ENCODE measurements around the gene GSK3B.
"Not testable (repeated sequence)": the region's sequence is repeated elsewhere in the genome, so short reads cannot be mapped to it uniquely, and the experiment has no call there.

The GSK3B gene

DNA sequence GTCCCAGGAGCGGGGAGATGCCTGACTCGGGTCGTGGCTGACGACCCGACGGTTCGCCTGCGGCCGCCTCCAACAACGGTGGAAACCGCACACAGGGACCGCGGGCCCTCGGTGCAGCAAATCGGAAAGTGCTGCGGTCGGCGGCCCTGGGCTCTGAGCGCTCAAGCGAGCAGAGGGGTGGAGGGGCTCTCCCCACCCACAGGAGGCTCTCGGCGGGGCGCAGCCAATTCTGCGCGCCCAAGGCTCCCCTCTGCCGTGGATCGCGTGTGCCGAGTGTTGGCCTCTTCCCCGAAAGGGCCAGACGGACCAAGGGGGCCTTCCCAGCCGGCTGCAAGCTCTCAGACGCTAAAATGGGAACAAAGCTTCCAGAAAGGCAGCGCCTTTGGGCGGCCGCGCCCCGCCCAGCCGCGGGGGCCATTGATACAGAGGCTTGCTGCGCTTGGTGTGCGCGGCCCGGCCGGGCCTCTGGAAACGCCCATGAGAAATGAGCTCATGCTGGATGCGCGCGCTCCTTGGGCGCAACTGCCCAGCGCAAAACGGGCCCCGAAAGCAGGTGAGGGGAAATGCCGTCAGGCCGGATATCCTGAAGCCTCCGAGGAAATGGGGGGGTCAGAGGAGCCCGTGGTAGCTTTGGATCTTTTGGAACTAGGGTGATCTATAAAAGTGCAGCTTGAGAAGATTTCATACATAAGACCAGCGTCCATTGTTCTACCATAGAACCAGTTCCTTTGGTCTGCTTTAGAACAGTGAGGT is 1.2 kb upstream of the GSK3B start:
- peak; percentile 95 for DNase-seq

DNA sequence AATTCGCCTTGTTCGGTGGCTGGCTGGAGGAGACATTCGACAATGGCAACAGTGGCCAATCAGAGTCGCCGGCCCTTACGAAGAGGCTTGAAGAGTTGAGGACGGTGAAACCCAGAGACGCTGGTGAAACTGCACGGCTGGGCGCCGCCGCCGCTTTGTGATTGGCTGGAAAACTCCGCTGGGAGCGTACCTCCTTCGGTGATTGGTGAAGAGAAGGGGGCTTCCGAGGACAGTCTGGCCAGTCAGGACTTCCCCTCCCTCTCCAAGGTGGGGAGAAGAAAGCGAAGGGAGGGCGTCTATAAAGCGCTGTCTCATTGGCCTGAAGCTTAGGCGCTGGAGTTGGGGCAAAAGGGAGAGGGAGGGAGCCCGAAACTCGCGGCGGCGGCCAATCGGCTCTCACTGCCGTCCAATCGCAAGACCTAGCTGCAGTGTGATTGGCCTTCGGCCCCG is 554 bp upstream of the GSK3B start:
- DNase-seq = peak; percentile 99

DNA sequence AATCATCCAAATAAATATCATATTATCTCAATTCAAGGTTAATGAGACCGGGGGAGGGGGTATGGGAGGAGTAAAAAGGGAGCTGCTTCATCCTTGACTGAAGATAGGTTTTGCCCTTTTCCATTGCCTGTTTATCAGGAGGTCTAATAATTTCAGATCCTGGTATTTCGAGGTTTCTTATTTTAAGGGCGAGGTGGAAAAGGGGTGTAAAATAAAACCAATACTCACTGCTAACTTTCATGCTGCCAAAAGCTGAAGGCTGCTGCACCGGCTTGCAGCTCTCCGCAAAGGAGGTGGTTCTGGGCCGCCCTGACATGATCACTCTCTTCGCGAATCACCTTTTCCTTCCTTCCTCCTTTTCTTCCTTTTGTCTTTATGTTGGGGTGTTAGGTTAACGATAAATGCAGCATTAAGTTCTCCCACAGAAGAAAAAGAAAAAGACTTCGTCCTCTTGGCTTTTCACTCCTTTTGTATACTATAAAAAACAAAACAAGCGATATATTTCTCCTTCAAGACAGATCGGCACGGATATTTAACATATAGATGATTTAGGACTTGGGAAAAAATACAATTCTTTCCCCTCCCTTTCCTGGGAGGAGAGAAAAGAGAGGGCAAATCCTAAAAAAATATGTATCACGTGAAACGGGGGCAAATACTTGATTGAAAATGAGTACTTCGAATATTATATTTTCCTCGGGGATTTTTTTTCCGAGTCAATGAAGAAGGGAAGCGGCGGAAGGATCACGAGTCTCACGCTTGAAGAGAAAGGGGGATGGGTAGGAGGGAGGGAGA is 932 bp downstream of the GSK3B start:
- peak; percentile 22 for DNase-seq

DNA sequence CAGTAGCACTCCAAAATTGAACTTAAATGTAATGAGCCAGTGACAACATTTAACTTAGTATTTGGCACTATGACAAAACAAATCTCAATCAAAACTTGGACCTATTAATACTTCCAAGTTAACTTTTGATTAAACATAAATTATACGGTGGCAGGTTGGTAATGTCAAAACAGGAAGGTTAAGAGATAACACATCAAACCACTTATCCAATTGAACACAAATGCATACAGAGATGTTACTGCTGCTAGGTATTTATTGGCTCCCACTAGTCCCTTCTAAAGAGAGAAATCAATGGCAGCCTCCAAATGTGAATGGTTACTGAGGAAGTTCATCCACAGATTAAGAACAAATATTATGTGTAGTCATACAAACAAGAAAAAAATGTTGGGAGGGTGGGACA is 1.8 kb downstream of the GSK3B start:
- DNase-seq = no peak

DNA sequence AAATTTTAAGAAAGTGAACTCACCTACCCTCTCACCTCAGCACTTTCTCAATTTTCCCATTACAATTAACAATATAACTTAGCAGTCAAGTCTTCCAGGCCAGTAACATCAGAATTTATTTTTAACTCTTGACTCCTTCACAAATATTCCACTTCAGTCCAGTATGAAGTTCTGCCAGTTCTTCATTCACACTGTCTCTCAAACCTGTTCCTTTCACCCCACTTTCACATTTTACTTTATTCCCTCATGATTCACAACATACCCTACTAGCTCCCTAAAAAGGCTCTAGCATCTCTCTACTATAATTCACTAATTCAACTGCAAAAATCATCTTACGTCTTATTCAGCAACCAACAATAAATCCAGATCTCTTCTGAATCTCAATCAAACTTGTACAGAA is 3.8 kb downstream of the GSK3B start:
- DNase-seq = no peak

DNA sequence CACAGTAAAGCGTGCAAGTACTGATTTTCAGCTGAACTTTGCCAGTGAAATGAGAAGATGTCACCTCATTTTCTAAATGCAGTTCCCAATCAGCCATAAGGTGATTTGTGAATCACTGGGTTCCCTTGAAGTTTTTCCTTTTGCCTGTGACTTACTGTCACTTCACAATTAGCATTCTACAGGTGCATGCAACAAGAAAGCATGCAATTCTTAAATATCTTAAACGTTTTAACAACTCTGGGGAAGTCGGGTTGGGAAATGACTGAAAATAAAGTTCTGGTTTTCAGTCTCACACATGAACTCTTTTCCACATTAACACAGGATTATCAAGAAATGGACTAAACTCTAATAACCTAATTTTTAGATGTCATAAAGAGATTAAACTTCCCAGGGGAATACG is 5.2 kb downstream of the GSK3B start:
- DNase-seq = no peak

DNA sequence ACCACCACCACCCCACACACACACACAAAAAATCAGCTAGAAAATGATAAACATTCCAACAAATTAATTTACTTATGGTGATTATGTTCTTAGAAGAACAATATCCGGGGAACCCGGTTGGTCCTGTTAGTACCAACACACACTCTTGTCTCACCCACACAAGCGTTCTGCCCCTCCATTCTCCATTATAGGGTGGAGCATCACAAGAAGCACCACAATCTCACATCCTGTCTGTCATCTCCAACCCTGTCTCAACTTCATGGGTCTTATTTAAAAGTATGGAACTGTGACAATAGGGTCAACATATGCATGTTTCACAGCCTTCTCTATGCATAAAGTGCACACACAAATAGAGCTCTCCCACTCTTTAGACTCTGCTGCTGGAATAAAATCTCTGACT is 5.6 kb downstream of the GSK3B start:
- no peak for DNase-seq

- no peak for DNase-seq
These were observed 12.5 kb downstream of the GSK3B start for GRCh38 chr3:120081719-120082118.

DNA sequence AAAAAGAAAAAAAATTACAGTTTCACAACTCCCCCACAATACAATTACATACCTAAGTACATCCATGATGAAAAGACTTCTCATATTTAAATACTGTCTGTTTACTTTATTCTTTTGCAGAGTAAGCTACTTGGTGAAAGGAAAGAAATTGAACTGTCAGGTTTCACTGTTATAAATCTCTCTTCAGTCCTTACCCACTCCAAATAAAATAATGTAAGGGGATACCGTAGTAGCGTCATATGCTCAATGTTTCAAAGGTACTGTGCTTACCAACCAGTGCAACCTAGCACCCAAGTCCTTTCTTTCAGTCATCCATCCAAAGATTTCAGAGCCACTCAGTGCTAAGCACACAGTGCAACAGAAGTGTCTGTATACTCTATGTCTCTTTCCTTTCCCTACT is 13.4 kb downstream of the GSK3B start:
- no peak for DNase-seq

DNA sequence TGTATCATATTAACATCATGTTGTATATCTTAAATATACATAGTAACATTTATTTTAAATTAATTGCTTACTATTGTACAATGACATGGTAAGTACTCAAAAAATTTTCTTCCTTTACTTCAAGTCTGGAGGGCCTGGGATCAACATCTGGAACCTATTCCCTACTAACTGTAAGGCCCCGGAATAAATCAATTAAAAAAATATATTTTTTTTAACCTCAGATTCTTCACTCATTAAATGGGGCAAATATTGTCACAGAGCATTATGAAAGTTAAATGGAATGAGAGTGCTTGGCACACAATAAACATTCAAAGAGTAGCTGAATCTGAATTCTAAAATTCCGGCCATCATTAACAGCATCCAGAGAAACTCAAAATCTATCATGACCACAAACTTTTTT is 16.5 kb downstream of the GSK3B start:
- no peak for DNase-seq

- DNase-seq = no peak
These were observed 21.3 kb downstream of the GSK3B start for GRCh38 chr3:120072867-120073525.

- no peak for DNase-seq
These were observed 23.0 kb downstream of the GSK3B start for GRCh38 chr3:120071259-120071658.

DNA sequence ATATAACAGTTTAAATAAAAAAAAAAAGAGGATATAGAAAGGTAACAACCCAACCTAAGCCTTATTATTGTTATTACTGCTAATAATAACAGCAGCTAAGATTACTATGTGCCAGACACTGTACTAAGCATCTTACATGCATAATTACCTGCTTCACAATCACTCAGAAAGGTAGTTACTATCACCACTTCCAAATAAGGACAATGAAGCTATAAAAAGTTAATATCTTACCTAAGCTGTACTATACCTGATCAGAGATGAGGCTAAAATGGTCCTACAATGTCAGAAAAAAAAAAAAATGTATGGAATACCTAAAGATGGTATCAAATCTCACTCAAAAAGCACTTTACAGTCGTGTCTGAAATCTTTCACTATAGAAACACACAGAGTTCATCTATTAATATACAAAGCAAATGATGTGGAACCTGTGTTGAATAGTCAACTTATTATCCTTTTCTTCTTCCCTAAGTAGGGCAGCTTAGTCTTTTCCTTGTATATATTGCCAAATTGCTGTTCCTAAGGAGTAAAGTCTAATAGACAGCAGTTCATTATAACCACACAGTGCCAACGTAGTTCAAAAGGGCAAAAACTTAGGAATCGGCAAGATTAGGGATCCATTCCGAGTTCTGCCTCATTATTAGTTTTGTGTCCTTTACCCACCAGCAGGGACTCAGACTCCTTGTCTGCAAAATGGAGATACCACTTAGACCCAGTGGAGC is 23.8 kb downstream of the GSK3B start:
- no peak for DNase-seq

GRCh38 chr3:120067083-120067482 is 27.2 kb downstream of the GSK3B start:
- no peak for DNase-seq

- no peak for DNase-seq
These were observed 27.6 kb downstream of the GSK3B start for GRCh38 chr3:120066634-120067033.

DNA sequence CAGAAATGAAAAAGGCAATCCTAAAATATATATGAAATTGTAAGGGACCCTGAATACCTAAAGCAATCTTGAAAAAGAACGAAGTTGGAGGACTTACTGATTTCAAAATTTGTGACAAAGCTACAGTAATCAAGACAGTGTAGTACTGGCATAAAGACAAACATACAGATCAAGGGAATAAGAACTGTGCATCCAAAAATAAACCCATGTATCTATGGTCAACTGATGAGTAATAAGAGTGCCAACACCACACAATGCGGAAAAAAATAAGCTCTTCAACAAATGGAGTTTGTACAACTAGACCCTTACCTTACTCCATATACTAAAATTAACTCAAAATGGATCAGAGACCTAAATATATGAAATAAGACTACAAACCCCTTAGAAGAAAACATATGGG is 29.6 kb downstream of the GSK3B start:
- no peak for DNase-seq

GRCh38 chr3:120062474-120062873 is 31.8 kb downstream of the GSK3B start:
- DNase-seq = no peak

GRCh38 chr3:120059081-120059864 is 35.0 kb downstream of the GSK3B start:
- no peak for DNase-seq

- DNase-seq = no peak
These were observed 36.6 kb downstream of the GSK3B start for GRCh38 chr3:120057626-120058025.

- DNase-seq = no peak
These were observed 37.2 kb downstream of the GSK3B start for GRCh38 chr3:120057029-120057428.

GRCh38 chr3:120053647-120054046 is 40.6 kb downstream of the GSK3B start:
- not testable (repeated sequence) for DNase-seq

DNA sequence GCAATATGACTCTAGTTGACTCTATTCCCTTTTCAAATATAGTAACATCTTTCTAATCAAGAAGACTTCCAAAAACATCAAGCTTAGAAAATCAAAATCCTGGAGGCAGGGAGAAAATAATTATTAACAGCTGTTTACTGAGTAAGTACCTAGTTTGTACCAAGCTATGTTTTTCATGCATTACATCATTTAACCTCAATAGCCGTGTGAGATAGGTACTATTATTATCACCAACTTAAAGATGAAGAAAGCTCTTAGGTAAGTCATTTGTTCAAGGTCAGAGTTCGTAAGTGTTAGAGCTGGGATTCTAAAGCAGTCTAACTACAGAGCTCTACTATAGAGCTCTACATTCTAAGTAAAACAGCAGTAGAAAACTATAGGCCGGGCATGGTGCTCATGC is 41.6 kb downstream of the GSK3B start:
- no peak for DNase-seq

All from activated CD4-positive, alpha-beta T cell treated with anti-CD3 and anti-CD28 coated beads, Interleukin-2, Interleukin-6, amounts not matched to agents 100 ng/mL and 50 ng/mL, durations not matched to agents 16 hours and 8 hours (primary cell).